ENCODE data around the gene CLRN2.
"Not testable (repeated sequence)": the region's sequence is repeated elsewhere in the genome, so short reads cannot be mapped to it uniquely, and the experiment has no call there.

Gene CLRN2

GRCh38 chr4:17546222-17546621, 31.3 kb downstream of the CLRN2 start:
- DNase-seq, result no peak

DNA sequence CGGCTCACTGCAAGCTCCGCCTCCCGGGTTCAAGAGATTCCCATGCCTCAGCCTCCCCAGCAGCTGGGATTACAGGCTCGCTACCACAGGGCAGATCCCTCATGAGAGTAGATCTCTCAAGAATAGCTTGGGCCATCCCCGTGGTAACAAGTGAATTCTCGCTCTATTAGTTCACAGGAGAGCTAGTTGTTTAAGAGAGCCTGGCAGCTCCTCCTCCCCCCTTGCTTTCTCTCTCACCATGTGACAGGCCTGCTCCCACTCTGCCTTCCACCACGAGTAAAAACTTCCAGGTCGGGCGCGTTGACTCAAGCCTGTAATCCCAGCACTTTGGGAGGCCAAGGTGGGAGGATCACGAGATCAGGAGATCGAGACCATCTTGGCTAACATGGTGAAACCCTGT, 31.7 kb downstream of the CLRN2 start:
- DNase-seq, result no peak

DNA sequence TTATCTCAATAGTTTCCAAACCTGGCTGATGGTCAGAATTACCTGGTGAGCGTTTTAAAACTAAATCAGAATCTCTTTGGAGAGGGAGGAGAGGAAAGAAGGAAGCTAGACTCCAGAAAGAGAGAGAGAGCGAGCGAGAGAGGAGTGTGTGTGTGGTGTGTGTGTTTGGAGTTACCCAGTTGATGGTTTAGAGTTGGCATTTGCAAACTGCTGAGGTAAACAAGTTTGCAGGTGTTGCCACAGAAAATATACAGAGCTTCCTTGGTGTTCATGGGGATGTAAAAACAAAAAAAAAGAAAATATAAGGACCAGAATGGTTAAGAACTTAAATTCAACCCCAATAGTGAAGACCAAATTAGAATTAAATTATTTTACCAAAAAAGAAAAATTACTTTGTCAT, 35.6 kb downstream of the CLRN2 start:
- no peak for DNase-seq

GRCh38 chr4:17552427-17552826, 37.5 kb downstream of the CLRN2 start:
- DNase-seq, result no peak

DNA sequence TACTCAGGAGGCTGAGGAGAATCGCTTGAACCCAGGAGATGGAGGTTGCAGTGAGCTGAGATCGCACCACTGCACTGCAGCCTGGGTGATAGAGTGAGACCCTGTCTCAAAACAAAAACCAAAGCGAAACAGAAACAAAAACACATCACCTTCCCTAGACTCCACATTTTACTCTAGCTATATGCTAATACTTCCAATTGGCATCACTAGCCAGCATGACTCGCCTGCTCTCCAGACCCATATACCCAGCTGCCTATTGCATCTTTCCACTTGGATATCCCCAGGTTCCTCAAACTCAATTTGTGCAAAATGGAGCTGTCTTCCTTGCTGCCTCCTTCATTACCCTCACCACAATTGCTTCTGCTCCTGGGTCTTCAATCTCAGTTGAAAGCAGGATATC, 39.6 kb downstream of the CLRN2 start:
- no peak for DNase-seq

GRCh38 chr4:17556498-17556897, 41.5 kb downstream of the CLRN2 start:
- DNase-seq, result no peak

- DNase-seq, result no peak
These were observed 42.9 kb downstream of the CLRN2 start for GRCh38 chr4:17557880-17558279.

DNA sequence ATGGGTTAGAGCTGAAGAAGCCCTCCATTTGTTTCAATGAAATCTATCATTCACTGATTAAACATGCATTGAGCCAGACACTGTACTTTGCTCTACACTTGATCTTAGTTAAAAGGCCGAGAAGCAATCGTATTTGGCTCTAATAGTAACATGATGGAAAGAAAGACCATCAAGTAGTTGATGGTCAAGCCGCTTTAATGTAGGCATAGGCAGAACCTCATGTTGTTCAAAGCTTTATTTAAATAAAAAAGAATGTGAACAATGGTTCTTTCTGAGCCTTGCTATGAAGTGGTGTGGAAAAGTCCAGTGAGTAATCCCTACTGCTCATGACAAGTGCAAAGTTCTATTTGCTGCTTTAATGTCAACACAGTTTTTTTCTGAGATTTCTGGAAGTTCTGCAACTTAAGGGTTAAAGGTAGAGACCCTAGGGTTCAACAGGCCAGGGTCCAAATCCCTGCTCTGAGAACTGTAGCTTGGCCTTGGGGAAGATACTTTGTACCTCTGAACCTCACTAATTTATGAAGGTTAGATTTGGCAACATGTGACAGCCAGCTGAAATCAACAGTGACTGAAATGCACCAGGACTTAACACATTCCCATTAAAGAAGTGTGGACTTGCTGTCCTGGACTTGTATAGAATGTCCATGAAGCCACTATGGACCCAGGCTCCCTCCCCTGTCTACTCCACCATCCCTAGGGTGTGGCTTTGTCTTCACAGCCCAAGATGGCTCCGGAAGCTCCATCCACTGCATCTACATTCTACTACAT, 44.2 kb downstream of the CLRN2 start:
- DNase-seq, result no peak

GRCh38 chr4:17559709-17560048, 44.7 kb downstream of the CLRN2 start:
- DNase-seq, result no peak

DNA sequence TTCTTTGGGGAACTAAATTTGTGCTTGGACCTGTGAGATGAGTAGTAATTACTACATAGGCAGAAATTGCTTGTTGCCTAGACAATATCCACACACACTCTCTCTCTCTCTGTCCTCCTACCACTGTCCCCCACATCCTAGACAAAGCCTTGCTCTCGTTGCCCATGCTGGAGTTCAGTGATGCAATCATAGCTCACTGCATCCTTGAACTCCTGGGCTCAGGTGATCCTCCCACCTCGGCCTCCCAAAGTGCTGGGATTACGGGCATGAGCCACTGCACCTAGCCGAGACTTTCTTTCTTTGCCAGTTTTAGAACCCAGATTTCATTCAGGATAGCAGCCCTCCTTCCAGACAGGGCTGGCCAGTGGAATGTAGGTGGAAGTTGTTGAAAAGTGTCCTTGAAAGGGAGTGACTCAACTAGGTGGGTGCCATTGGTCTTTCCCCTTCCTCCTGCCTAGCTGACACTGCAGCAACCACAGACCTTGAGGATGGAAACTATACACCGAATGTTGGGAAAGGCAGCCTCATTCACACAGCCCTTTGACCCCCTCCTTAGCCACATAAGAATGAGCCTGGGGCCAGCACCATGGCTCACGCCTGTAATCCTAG, 45.2 kb downstream of the CLRN2 start:
- DNase-seq, result no peak

- no peak for DNase-seq
These were observed 46.4 kb downstream of the CLRN2 start for GRCh38 chr4:17561195-17561909.

GRCh38 chr4:17562157-17562556, 47.2 kb downstream of the CLRN2 start:
- DNase-seq, result no peak

DNA sequence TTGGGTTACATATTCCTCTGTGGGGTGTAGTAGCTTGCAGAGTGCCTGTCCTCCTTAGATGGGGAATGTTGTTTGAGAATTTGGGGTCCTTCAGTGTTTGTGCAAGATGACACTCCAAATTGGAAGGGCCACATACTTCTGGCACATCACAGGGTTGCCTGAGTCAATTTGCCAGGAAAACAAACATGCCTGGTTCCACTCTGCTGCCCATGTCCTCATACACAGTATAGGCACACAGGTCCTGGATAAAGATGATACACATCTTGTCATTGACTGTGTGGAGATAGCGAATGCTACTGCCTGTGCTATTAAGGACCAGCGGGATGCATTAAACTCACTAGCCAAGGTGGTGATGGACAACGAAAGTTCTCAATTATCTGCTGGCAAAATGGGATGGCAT, 50.9 kb downstream of the CLRN2 start:
- DNase-seq, result no peak

GRCh38 chr4:17567271-17567670, 52.3 kb downstream of the CLRN2 start:
- no peak for DNase-seq

GRCh38 chr4:17574206-17574605, 59.2 kb downstream of the CLRN2 start:
- DNase-seq, result no peak

DNA sequence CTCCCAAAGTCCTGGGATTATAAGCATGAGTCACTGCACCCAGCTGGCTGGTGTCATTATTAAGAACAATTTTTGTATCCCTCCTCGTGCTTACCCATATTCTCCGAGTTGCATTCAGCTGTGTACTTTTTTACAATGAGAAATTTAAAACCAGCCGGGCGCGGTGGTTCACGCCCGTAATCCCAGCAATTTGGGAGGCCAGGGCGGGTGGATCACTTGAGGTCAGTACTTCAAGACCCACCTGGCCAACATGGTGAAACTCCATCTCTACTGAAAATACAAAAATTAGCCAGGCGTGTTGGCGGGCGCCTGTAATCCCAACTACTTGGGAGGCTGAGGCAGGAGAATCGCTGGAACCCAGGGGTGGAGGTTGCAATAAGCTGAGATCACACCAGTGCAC, 60.2 kb downstream of the CLRN2 start:
- not testable (repeated sequence) for DNase-seq
